Epithelial cell of esophagus (primary cell): Measurements from ENCODE around the gene NUS1.
A peak's percentile ranks its signal among the peaks of the same experiment; 100 is the strongest.
"Not testable (repeated sequence)": the region's sequence is repeated elsewhere in the genome, so short reads cannot be mapped to it uniquely, and the experiment has no call there.

Source experiments
- DNase-seq: peaks from one replicate; pipeline ENCODE4 v3.0.0; 2010; ENCODE audit warnings: low read depth
- H3K4me3 ChIP-seq: 2 replicates; pipeline ENCODE4 v1.5.1; 2011; ENCODE audit warnings: mild to moderate bottlenecking, low read length, control low read depth
- CTCF ChIP-seq: IDR thresholded peaks from 2 replicates; pipeline ENCODE4 v1.5.1; 2011; ENCODE audit warnings: low read depth, mild to moderate bottlenecking, low read length, control low read depth, inconsistent platforms; ENCODE audit not compliant: insufficient read depth; ENCODE audit errors: missing control alignments

The NUS1 gene

DNA sequence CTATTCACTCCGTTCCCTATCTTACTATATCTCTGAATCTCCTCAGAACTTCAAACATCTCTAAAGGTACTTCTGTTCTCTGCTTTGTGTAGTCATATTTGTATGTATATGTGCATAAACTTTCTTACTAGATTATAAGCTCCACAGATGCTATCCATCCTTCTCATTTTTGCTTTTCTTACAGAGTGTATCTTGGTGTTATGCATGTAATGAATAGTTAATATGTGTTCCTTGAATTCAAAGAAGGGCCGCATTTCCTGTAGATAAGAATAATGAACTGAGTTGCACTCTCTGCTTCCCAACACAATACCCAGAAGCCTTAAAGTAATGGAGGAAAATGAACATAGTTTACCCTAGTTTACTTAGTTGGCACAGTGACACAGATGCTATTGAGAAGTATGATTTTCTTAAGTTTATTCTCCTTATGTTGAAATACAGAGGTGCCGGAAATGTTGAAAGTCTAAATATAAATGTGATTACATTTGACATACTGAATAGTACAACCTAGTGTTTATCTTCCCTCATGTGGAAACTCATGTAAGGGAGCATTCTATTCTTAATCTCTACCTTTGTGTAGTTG, 6.0 kb downstream of the NUS1 start:
- no peak for TF ChIP-seq CTCF
- no peak overlapping the region for H3K4me3 ChIP-seq
- DNase-seq, result no peak

GRCh38 chr6:117684749-117685148, 9.5 kb downstream of the NUS1 start:
- H3K4me3 ChIP-seq, result no peak overlapping the region
- no peak for DNase-seq
- TF ChIP-seq CTCF, result no peak

- H3K4me3 ChIP-seq, result no peak overlapping the region
- no peak for DNase-seq
- TF ChIP-seq CTCF, result no peak
These were observed 10.1 kb downstream of the NUS1 start for GRCh38 chr6:117685359-117685758.

DNA sequence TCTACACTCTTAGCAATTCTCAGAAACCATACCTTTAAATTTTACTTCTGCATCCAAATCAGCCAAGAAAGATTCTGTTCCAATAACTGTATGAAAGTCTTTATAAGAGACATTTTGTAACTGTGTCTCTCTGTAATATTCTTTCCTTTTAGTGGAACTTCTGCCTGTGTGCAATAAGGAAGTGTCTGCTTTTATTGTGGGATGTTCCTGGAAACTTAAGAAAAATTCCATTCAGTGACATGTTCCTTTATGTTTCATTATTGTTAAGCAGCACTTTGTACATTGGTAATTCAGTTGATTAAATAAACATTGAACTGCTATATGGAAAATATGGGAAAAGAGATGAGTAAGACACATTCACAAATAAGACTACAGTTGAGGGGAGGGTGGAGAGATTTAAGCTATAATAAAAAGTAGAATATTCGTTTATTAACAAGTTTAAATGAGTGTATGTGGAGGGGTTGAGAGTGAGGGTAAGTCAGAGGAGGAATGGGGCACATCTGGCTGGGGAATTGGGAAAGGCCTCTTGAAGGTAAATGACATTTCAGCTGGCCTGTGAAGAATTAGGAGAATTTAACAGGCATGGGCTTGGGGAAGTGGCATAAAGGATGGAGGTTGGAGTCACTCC, 11.9 kb downstream of the NUS1 start:
- TF ChIP-seq CTCF, result no peak
- no peak for DNase-seq
- no peak overlapping the region for H3K4me3 ChIP-seq

- not testable (repeated sequence) for H3K4me3 ChIP-seq
These were observed 14.3 kb downstream of the NUS1 start for GRCh38 chr6:117689584-117689983.

GRCh38 chr6:117706504-117706903, 31.2 kb downstream of the NUS1 start:
- no peak for DNase-seq

More at GRCh38 chr6:117689584-117689983, 14.3 kb downstream of the NUS1 start:
- DNase-seq, result not testable (repeated sequence)

GRCh38 chr6:117706936-117707509, 31.8 kb downstream of the NUS1 start:
- not testable (repeated sequence) for DNase-seq, H3K4me3 ChIP-seq

More at GRCh38 chr6:117706504-117706903, 31.2 kb downstream of the NUS1 start:
- H3K4me3 ChIP-seq, result no peak overlapping the region
- TF ChIP-seq CTCF, result no peak

DNA sequence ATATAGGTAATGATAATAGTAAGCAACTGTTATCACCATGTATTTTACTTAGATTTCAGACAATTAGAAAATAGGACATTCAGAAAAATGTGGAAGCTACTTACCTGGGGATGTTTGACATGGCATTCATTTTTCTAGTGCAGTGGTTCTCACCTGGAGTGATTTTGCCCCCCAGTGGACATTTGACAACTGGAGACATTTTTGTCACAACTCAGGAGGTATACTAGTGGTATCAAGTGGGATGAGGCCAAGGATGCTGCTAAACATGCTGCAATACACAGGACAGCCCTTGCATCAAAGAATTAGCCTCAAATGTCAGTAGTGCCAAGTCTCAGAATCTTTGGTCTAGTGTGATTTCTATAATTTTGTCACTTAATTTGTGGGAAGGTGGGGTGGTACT, 36.1 kb downstream of the NUS1 start:
- DNase-seq, result peak; percentile 27
- no peak for TF ChIP-seq CTCF
- H3K4me3 ChIP-seq, result no peak overlapping the region
